Muscle of leg (tissue), 11 donors: ENCODE results near the gene PRG3. TPM values are rescaled to one million over a fixed set of nuclear protein-coding genes. Genes with fewer than 3 reads are reported as not detected.

ENCODE experiments used
- DNase-seq: peaks from one replicate; pipeline ENCODE4 v3.0.0; 2013
- H3K27ac ChIP-seq: one replicate; pipeline ENCODE4 v1.5.1; 2013; ENCODE audit warnings: mild to moderate bottlenecking, low read length, control low read depth
- H3K27me3 ChIP-seq: one replicate; pipeline ENCODE4 v1.6.1; 2013; ENCODE audit warnings: low read length; ENCODE audit not compliant: control insufficient read depth, insufficient read depth
- H3K36me3 ChIP-seq: one replicate; pipeline ENCODE4 v1.6.1; 2013; ENCODE audit warnings: low read length; ENCODE audit not compliant: control insufficient read depth, insufficient read depth
- H3K4me1 ChIP-seq: one replicate; pipeline ENCODE4 v1.6.1; 2013; ENCODE audit warnings: low read length; ENCODE audit not compliant: control insufficient read depth, insufficient read depth
- H3K4me3 ChIP-seq: one replicate; pipeline ENCODE4 v1.5.1; 2013; ENCODE audit warnings: low read length, control low read depth
- H3K9me3 ChIP-seq: replicated peaks from 2 replicates; pipeline ENCODE4 v1.6.1; 2013; ENCODE audit warnings: low read depth, low read length; ENCODE audit not compliant: control insufficient read depth
- WGBS: methylation state at CpG from one replicate; pipeline ENCODE4 v1.1.5; 2013; ENCODE audit warnings: missing lambda C conversion rate; ENCODE audit not compliant: insufficient coverage; 5-methylcytosine and 5-hydroxymethylcytosine counted together
- polyA plus RNA-seq, 8 donors: library from polyadenylated mRNA; unstranded; fragments of 120-200 nt; gene quantifications; one replicate each; pipeline versions ENCODE4 v1.2.1 to v1.2.3, GENCODE V29; 2013; ENCODE audit warnings: inconsistent platforms in 1 of 8, low replicate concordance in 1 of 8; ENCODE audit not compliant: insufficient read length in 8 of 8, insufficient read depth in 1 of 8
- total RNA-seq: library from RNA; stranded (reverse); fragments of 120-200 nt; gene quantifications from one replicate; pipeline ENCODE4 v1.2.4, GENCODE V29; 2013

The PRG3 gene
- total and polyA plus RNA-seq, 9 donors, result 0.14 to 1.3 (median 0.33) TPM; not detected in 2

- no peak for DNase-seq
- Histone ChIP-seq H3K4me3 (no peak overlapping the region), H3K9me3 (no peaks in the 10 kb centered on the region), H3K36me3 (peaks cover 70% of the 10 kb centered on the region), H3K27me3 (no peaks in the 10 kb centered on the region), H3K27ac (no peak overlapping the region), H3K4me1 (peaks cover 26% of the 10 kb centered on the region)
- 100% methylated on average over 3 of the region's 5 CpGs for WGBS
Observed at GRCh38 chr11:57327721-57328120, 53.2 kb downstream of the PRG3 start.

Other genes starting within 250 kb of the PRG3 start
- 0.31 TPM for gene LRRC55, start 199.2 kb downstream of the PRG3 start, total RNA-seq
- 1 to 10 TPM in 3 of 8 donors, under 1 TPM in 5; 0.82 to 1.7 (median 0.91) TPM for gene LRRC55, start 199.2 kb downstream of the PRG3 start, polyA plus RNA-seq
- 43.2 TPM for gene APLNR, start 143.9 kb downstream of the PRG3 start, total RNA-seq
- 100 to 1,000 TPM in 4 of 8 donors, 10 to 100 TPM in 4; 80.8 to 113 (median 97.2) TPM for gene APLNR, start 143.9 kb downstream of the PRG3 start, polyA plus RNA-seq
- 67.2 TPM for gene TNKS1BP1, start 56.2 kb downstream of the PRG3 start, total RNA-seq
- 100 to 1,000 TPM in 7 of 8 donors, 10 to 100 TPM in 1; 94.6 to 120 (median 111) TPM for gene TNKS1BP1, start 56.2 kb downstream of the PRG3 start, polyA plus RNA-seq
- 64.3 TPM for gene SSRP1, start 45.3 kb downstream of the PRG3 start, total RNA-seq
- gene SSRP1, start 45.3 kb downstream of the PRG3 start, polyA plus RNA-seq, result 100 to 1,000 TPM in 7 of 8 donors, 10 to 100 TPM in 1; 98.6 to 135 (median 111) TPM
- gene P2RX3, start 42.8 kb downstream of the PRG3 start, total RNA-seq, result 1.5 TPM
- 1 to 10 TPM; 1.3 to 5.2 (median 2.5) TPM for gene P2RX3, start 42.8 kb downstream of the PRG3 start, polyA plus RNA-seq
- gene PRG2, start 9.5 kb upstream of the PRG3 start, total RNA-seq, result 1.0 TPM
- 1 to 10 TPM in 4 of 8 donors, under 1 TPM in 4; 0.35 to 3.8 (median 0.89) TPM for gene PRG2, start 9.5 kb upstream of the PRG3 start, polyA plus RNA-seq
- gene SLC43A3, start 46.0 kb upstream of the PRG3 start, total RNA-seq, result 27.1 TPM
- gene SLC43A3, start 46.0 kb upstream of the PRG3 start, polyA plus RNA-seq, result 10 to 100 TPM; 19.9 to 43.5 (median 29.6) TPM
- gene RTN4RL2, start 79.4 kb upstream of the PRG3 start, total RNA-seq, result 2.0 TPM
- 10 to 100 TPM; 11.2 to 27.2 (median 20.4) TPM for gene RTN4RL2, start 79.4 kb upstream of the PRG3 start, polyA plus RNA-seq
- gene SLC43A1, start 134.6 kb upstream of the PRG3 start, total RNA-seq, result 12.2 TPM
- gene SLC43A1, start 134.6 kb upstream of the PRG3 start, polyA plus RNA-seq, result 10 to 100 TPM in 4 of 8 donors, 1 to 10 TPM in 4; 7.1 to 12.5 (median 10.1) TPM
- 44.1 TPM for gene TIMM10, start 149.6 kb upstream of the PRG3 start, total RNA-seq
- 10 to 100 TPM; 36.3 to 61.9 (median 37.8) TPM for gene TIMM10, start 149.6 kb upstream of the PRG3 start, polyA plus RNA-seq
- gene SMTNL1, start 156.4 kb upstream of the PRG3 start, total RNA-seq, result 143 TPM
- 100 to 1,000 TPM in 7 of 8 donors, 10 to 100 TPM in 1; 93.2 to 258 (median 197) TPM for gene SMTNL1, start 156.4 kb upstream of the PRG3 start, polyA plus RNA-seq
- 18.5 TPM for gene UBE2L6, start 186.5 kb upstream of the PRG3 start, total RNA-seq
- gene UBE2L6, start 186.5 kb upstream of the PRG3 start, polyA plus RNA-seq, result 10 to 100 TPM; 19.9 to 25.6 (median 22.5) TPM
- gene SERPING1, start 216.5 kb upstream of the PRG3 start, total RNA-seq, result 31.4 TPM
- 10 to 100 TPM; 71.8 to 97.7 (median 89.0) TPM for gene SERPING1, start 216.5 kb upstream of the PRG3 start, polyA plus RNA-seq